ENCODE measurements around the gene C2CD4B.

DNA sequence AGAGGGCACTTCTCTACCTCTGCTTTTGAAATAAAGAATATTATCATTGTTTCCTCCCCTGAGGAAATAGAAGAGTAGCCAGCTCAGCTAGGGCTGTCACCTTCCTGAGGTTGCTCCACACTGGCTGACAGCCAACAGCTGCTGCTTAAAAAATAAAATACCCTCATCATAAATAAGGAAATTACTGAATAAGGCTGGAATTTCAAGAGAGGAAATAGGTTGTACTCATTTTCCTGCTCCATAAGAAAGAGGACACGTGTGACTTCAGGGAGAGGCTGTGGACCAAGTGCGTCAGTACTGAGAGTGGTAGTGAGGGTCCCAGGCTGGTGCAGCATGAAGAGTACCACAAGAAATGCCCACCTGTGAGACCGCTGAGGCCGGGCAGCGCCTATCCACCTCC is 8.1 kb upstream of the C2CD4B start:
- TF ChIP-seq POLR2A (IDR thresholded peaks at IDR 0.05) (peak in 1 of 4 donors; percentile 32), EP300 (IDR thresholded peaks at IDR 0.05) (peak in 1 of 4 donors; percentile 44), POLR2AphosphoS5 (IDR thresholded peaks at IDR 0.05) (peak in 1 of 2 donors; percentile 21)
- TF ChIP-seq, protein P1, sequence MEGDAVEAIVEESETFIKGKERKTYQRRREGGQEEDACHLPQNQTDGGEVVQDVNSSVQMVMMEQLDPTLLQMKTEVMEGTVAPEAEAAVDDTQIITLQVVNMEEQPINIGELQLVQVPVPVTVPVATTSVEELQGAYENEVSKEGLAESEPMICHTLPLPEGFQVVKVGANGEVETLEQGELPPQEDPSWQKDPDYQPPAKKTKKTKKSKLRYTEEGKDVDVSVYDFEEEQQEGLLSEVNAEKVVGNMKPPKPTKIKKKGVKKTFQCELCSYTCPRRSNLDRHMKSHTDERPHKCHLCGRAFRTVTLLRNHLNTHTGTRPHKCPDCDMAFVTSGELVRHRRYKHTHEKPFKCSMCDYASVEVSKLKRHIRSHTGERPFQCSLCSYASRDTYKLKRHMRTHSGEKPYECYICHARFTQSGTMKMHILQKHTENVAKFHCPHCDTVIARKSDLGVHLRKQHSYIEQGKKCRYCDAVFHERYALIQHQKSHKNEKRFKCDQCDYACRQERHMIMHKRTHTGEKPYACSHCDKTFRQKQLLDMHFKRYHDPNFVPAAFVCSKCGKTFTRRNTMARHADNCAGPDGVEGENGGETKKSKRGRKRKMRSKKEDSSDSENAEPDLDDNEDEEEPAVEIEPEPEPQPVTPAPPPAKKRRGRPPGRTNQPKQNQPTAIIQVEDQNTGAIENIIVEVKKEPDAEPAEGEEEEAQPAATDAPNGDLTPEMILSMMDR (IDR thresholded peaks at IDR 0.05): no peak
